HG02938 (cell line): ENCODE measurements around the gene ICA1.

Experiments
- ATAC-seq: cut with Tn5 transposase; IDR thresholded peaks from one replicate; pipeline ENCODE4 v1.9.1; 2021; ENCODE audit warnings: mild to moderate bottlenecking, moderate library complexity; ENCODE audit not compliant: unreplicated experiment

ICA1 gene

GRCh38 chr7:8228766-8229674, 32.9 kb downstream of the ICA1 start:
- ATAC-seq, result no peak

- no peak for ATAC-seq
These were observed 33.9 kb downstream of the ICA1 start for GRCh38 chr7:8228068-8228467.

GRCh38 chr7:8227261-8227660, 34.7 kb downstream of the ICA1 start:
- ATAC-seq, result no peak

GRCh38 chr7:8226501-8226900, 35.5 kb downstream of the ICA1 start:
- ATAC-seq, result no peak

- no peak for ATAC-seq
These were observed 40.4 kb downstream of the ICA1 start for GRCh38 chr7:8221567-8221966.

- no peak for ATAC-seq
These were observed 40.9 kb downstream of the ICA1 start for GRCh38 chr7:8221101-8221495.

- ATAC-seq, result no peak
These were observed 41.4 kb downstream of the ICA1 start for GRCh38 chr7:8220376-8221100.

- peak; percentile 51 for ATAC-seq
These were observed 44.5 kb downstream of the ICA1 start for GRCh38 chr7:8217200-8218068.

- no peak for ATAC-seq
These were observed 45.7 kb downstream of the ICA1 start for GRCh38 chr7:8216334-8216690.

GRCh38 chr7:8215648-8216333, 46.2 kb downstream of the ICA1 start:
- no peak for ATAC-seq

- ATAC-seq, result no peak
These were observed 47.6 kb downstream of the ICA1 start for GRCh38 chr7:8214244-8214824.

GRCh38 chr7:8213381-8213780, 48.6 kb downstream of the ICA1 start:
- ATAC-seq, result no peak

- ATAC-seq, result no peak
These were observed 49.3 kb downstream of the ICA1 start for GRCh38 chr7:8212638-8213037.

- ATAC-seq, result no peak
These were observed 50.3 kb downstream of the ICA1 start for GRCh38 chr7:8211725-8212096.

- no peak for ATAC-seq
These were observed 50.9 kb downstream of the ICA1 start for GRCh38 chr7:8210845-8211724.

- ATAC-seq, result no peak
These were observed 52.6 kb downstream of the ICA1 start for GRCh38 chr7:8209353-8209752.

- no peak for ATAC-seq
These were observed 53.2 kb downstream of the ICA1 start for GRCh38 chr7:8208816-8209215.

GRCh38 chr7:8206956-8207355, 55.0 kb downstream of the ICA1 start:
- no peak for ATAC-seq

- ATAC-seq, result no peak
These were observed 56.4 kb downstream of the ICA1 start for GRCh38 chr7:8205537-8205936.

GRCh38 chr7:8205031-8205387, 57.0 kb downstream of the ICA1 start:
- no peak for ATAC-seq
